PC-3 (cell line): ENCODE results near the gene SCAPER. TPM values are rescaled to one million over a fixed set of nuclear protein-coding genes. Genes with fewer than 3 reads are reported as not detected.

Source experiments
- ATAC-seq: fragments of 200-7000 bp; cut with Tn5 transposase; 2 replicates; pipeline ENCODE4 v1.9.1; 2020; ENCODE audit warnings: mild to moderate bottlenecking, moderate library complexity
- BruUV-seq: library from RNA; stranded (reverse); fragments of 400-500 nt; replicated peaks from 2 replicates; lab custom pipeline; 2021; lab: Mats Ljungman, UMichigan
- CTCF ChIA-PET: fragments of 300-600 bp; sonication (Branson Sonifier 250); formaldehyde crosslinking; loops from one replicate; lab custom pipeline; 2022; ENCODE audit warnings: antibody characterized with exemption; lab: Charles Lee
- POLR2A ChIA-PET: fragments of 300-600 bp; sonication (Branson Sonifier 250); formaldehyde crosslinking; loops from one replicate; lab custom pipeline; 2022; ENCODE audit warnings: antibody characterized with exemption; ENCODE audit not compliant: unreplicated experiment; lab: Charles Lee
- DNase-seq: peaks from one replicate; pipeline ENCODE4 v3.0.0-alpha.2; 2015
- H2AFZ ChIP-seq: fragments of 300-600 bp; sonication (generic); 2 replicates; pipeline ENCODE4 v1.6.0; 2016; ENCODE audit warnings: antibody characterized with exemption, low read length
- H3F3A ChIP-seq: fragments of 300-600 bp; sonication (generic); one replicate; pipeline ENCODE4 v1.6.0; 2017; ENCODE audit warnings: antibody characterized with exemption, low read length, control low read depth, mild to moderate bottlenecking; ENCODE audit not compliant: unreplicated experiment
- H3K27ac ChIP-seq: fragments of 300-600 bp; sonication (generic); 2 replicates; pipeline ENCODE4 v1.5.1; 2016; ENCODE audit warnings: mild to moderate bottlenecking, low read length
- H3K27me3 ChIP-seq: fragments of 300-600 bp; sonication (generic); 2 replicates; pipeline ENCODE4 v1.6.1; 2016; ENCODE audit warnings: low read length, mixed read lengths
- H3K36me3 ChIP-seq: fragments of 300-600 bp; sonication (generic); 2 replicates; pipeline ENCODE4 v1.6.1; 2016; ENCODE audit warnings: low read depth, mixed run types, low read length, mixed read lengths
- H3K4me1 ChIP-seq: fragments of 300-600 bp; sonication (generic); 2 replicates; pipeline ENCODE4 v1.5.1; 2016; ENCODE audit warnings: low read length; ENCODE audit not compliant: insufficient read depth
- H3K4me2 ChIP-seq: fragments of 300-600 bp; sonication (generic); 2 replicates; pipeline ENCODE4 v1.6.0; 2016; ENCODE audit warnings: low read length
- H3K4me3 ChIP-seq: fragments of 300-600 bp; sonication (generic); 2 replicates; pipeline ENCODE4 v1.5.1; 2016; ENCODE audit warnings: mild to moderate bottlenecking, low read length, mixed read lengths
- H3K79me2 ChIP-seq: fragments of 300-600 bp; sonication (generic); 2 replicates; pipeline ENCODE4 v1.6.1; 2017; ENCODE audit warnings: low read length, mixed read lengths
- H3K9ac ChIP-seq: fragments of 300-600 bp; sonication (generic); 2 replicates; pipeline ENCODE4 v1.6.0; 2016; ENCODE audit warnings: mild to moderate bottlenecking, low read length
- H3K9me2 ChIP-seq: fragments of 300-600 bp; sonication (generic); replicated peaks from 2 replicates; pipeline ENCODE4 v1.6.1; 2016; ENCODE audit warnings: mixed run types, low read length, mixed read lengths
- H3K9me3 ChIP-seq: fragments of 300-600 bp; sonication (generic); 2 replicates; pipeline ENCODE4 v1.6.1; 2016; ENCODE audit warnings: low read length, mixed read lengths
- H4K20me1 ChIP-seq: fragments of 300-600 bp; sonication (generic); 2 replicates; pipeline ENCODE4 v1.6.1; 2016; ENCODE audit warnings: low read length, mixed read lengths
- EZH2 ChIP-seq: fragments of 300-600 bp; sonication (generic); IDR thresholded peaks from one replicate; pipeline ENCODE4 v1.6.1; 2017; ENCODE audit warnings: antibody characterized with exemption, mild to moderate bottlenecking, low read length; ENCODE audit not compliant: unreplicated experiment
- EZH2phosphoT487 ChIP-seq: fragments of 300-600 bp; sonication (generic); IDR thresholded peaks from 2 replicates; pipeline ENCODE4 v1.6.1; 2018; ENCODE audit warnings: mild to moderate bottlenecking, antibody characterized with exemption, low read length, borderline replicate concordance
- intact Hi-C: fragments of 100-400 bp; cut with micrococcal nuclease; formaldehyde crosslinking; loops from 2 replicates; pipeline ENCODE4 v1.9.0; 2023
- total RNA-seq: library from RNA; depleted of rRNA; stranded (reverse); fragments of >200 nt; gene quantifications from 2 replicates; pipeline ENCODE4 v1.2.3, GENCODE V29; 2014
- TF ChIP-seq, protein P1 (sequence below): fragments of 300-600 bp; sonication (generic); conservative IDR thresholded peaks from 2 replicates; pipeline ENCODE4 v1.5.1; 2017; ENCODE audit warnings: antibody characterized with exemption, low read depth, mild to moderate bottlenecking, low read length

The SCAPER gene
- total RNA-seq, 1 experiment from 2014 or later, result 6.0 TPM

DNA sequence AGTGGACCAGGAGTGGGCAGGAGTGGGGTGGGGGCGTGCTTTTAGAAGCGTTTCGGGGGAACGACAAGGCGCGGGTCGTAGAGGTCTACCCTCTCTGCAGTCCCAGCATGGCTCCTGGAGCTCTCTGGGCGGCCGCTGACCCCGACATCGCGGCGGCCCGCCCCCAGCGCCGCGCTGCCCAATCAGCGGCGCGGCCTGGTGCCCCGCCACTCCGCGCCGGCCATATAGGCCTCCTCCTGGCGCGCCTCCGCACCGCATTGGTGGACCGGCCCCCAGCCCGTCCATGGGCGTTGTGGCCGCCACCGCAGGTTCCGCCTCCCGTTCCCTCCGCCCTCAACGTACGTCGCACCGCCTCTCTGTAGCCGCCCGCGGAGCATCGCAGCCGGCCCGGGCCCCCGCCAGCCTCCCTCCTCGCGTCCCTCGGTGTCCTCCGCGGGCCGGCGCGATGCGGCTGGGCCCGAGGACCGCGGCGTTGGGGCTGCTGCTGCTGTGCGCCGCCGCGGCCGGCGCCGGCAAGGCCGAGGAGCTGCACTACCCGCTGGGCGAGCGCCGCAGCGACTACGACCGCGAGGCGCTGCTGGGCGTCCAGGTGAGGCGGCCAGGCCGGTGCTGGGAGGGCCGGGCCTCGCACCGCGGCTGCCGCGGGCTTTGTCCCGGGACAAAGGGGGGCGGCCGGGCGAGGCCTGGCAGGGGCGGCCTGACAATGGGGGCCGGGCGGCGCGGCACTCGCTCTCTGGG, 26.4 kb upstream of the SCAPER start, which contains the start of gene RCN2:
Gene RCN2 (plus strand): TSS at position 353 of the 738 bp plus-strand sequence. CDS start 93 bp downstream, at position 446.
- Histone ChIP-seq H3K27ac (no peak within 1 kb of the TSS), H3K4me3 (peak within 1 kb of the TSS; percentile 85), H3K36me3 (peaks cover 10% of the 10 kb centered on the region; the same call in 1 of the 2 replicates), H3K9me2 (no peaks in the 10 kb centered on the region), H4K20me1 (no peaks in the 10 kb centered on the region), H2AFZ (peak within 1 kb of the TSS; percentile 76), H3K27me3 (no peaks in the 10 kb centered on the region), H3F3A (no peaks in the 10 kb centered on the region), H3K79me2 (peaks cover 20% of the 10 kb centered on the region), H3K9ac (peak within 1 kb of the TSS; percentile 81), H3K4me1 (peaks cover 15% of the 10 kb centered on the region), H3K9me3 (no peaks in the 10 kb centered on the region), H3K4me2 (peak within 1 kb of the TSS; percentile 89)
- DNase-seq (peak; percentile 95), ATAC-seq (peak; percentile 99)
- intact Hi-C loops, result loop anchor here (2.0 kb wide), 1 partner anchor 27 kb away; the partner anchor contains the start of gene SCAPER
- TF ChIP-seq EZH2 (no peak), EZH2phosphoT487 (no peak)
- TF ChIP-seq, protein P1, sequence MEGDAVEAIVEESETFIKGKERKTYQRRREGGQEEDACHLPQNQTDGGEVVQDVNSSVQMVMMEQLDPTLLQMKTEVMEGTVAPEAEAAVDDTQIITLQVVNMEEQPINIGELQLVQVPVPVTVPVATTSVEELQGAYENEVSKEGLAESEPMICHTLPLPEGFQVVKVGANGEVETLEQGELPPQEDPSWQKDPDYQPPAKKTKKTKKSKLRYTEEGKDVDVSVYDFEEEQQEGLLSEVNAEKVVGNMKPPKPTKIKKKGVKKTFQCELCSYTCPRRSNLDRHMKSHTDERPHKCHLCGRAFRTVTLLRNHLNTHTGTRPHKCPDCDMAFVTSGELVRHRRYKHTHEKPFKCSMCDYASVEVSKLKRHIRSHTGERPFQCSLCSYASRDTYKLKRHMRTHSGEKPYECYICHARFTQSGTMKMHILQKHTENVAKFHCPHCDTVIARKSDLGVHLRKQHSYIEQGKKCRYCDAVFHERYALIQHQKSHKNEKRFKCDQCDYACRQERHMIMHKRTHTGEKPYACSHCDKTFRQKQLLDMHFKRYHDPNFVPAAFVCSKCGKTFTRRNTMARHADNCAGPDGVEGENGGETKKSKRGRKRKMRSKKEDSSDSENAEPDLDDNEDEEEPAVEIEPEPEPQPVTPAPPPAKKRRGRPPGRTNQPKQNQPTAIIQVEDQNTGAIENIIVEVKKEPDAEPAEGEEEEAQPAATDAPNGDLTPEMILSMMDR, result no peak
- no TSS peak for BruUV-seq
- ChIA-PET CTCF (no interaction called here), POLR2A (interaction anchor here (0.6 to 0.7 kb wide), 2 partner anchors 40 to 426 kb away, joined by 3 to 4 read pairs; no protein-coding TSS in a partner anchor)

DNA sequence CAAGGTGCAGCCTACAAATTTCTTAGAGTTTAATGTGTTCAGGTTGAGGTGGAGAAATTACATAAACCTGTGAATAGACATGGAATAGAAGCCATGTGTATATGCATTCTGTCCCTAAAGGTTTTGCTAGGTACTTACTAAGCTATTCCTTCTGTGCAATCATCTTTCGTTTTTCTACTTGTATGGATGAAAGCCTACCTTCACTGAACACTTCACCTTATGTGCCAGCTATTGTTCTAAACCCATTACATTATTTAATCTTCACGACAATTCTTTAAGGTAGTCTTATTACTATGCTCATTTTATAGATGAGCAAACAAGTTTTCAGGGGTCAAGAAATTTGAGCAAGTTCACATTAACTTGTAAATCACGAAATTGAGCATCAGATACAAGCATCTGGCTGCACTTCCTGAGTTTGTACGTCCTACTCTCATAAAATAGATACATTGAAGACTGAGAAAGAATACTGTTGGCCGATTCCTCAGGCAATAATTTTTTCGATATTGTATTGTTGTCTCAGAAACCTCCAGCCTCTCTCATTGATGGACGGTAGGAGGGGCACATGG, 25.8 kb upstream of the SCAPER start:
- intact Hi-C loops, result loop anchor here (2.0 kb wide), 1 partner anchor 26 kb away; the partner anchor contains the start of gene SCAPER
- H3K27me3 ChIP-seq, result no peaks in the 10 kb centered on the region
- H3F3A ChIP-seq, result no peaks in the 10 kb centered on the region
- TF ChIP-seq EZH2 (no peak), EZH2phosphoT487 (no peak)
- TF ChIP-seq, protein P1, result no peak
- H3K4me3 ChIP-seq, result peak overlapping the region; percentile 85
- BruUV-seq, result TSS peak; percentile 98
- H3K4me1 ChIP-seq, result peaks cover 15% of the 10 kb centered on the region
- H3K27ac ChIP-seq, result no peak overlapping the region
- no peaks in the 10 kb centered on the region for H4K20me1 ChIP-seq
- H3K79me2 ChIP-seq, result peaks cover 20% of the 10 kb centered on the region
- H2AFZ ChIP-seq, result peak overlapping the region; percentile 76
- peaks cover 10% of the 10 kb centered on the region; the same call in 1 of the 2 replicates for H3K36me3 ChIP-seq
- ATAC-seq, result no peak; the same call in 1 of the 2 replicates
- peak overlapping the region; percentile 38 for H3K9ac ChIP-seq
- no peaks in the 10 kb centered on the region for H3K9me2 ChIP-seq
- H3K4me2 ChIP-seq, result peak overlapping the region; percentile 73
- no peak for DNase-seq
- ChIA-PET CTCF (no interaction called here), POLR2A (no interaction called here)
- H3K9me3 ChIP-seq, result no peaks in the 10 kb centered on the region
